Kidney (tissue), 14 donors: Measurements from ENCODE around the gene HASPIN. TPM values are rescaled to one million over a fixed set of nuclear protein-coding genes. Genes with fewer than 3 reads are reported as not detected.
A peak's percentile ranks its signal among the peaks of the same experiment; 100 is the strongest.

Experiments
- DNase-seq, 5 donors: peaks; one replicate each; pipeline ENCODE4 v3.0.0-alpha.2; 2013 to 2020
- FAIRE-seq: peaks from 2 replicates; lab custom pipeline; 2012; peaks lifted over from hg19 to GRCh38; lab: Jason Lieb, UNC
- H3K27ac ChIP-seq, 2 donors: one replicate each; pipeline ENCODE4 v1.7.0; 2013; ENCODE audit warnings: low read depth in 2 of 2, low read length in 2 of 2, inconsistent platforms in 1 of 2
- H3K27me3 ChIP-seq: one replicate; pipeline ENCODE4 v1.7.1; 2013; ENCODE audit warnings: low read length, inconsistent platforms; ENCODE audit not compliant: control insufficient read depth, insufficient read depth
- H3K36me3 ChIP-seq, 3 donors: one replicate each; pipeline versions ENCODE4 v1.7.0 to v1.7.1; 2013; ENCODE audit warnings: low read length in 3 of 3, control low read depth in 1 of 3, inconsistent platforms in 1 of 3; ENCODE audit not compliant: insufficient read depth in 3 of 3, control insufficient read depth in 2 of 3
- H3K4me1 ChIP-seq, 3 donors: one replicate each; pipeline versions ENCODE4 v1.7.0 to v1.7.1; 2013; ENCODE audit warnings: low read length in 3 of 3, inconsistent platforms in 1 of 3, low read depth in 1 of 3; ENCODE audit not compliant: control insufficient read depth in 2 of 3, insufficient read depth in 2 of 3
- H3K4me3 ChIP-seq, 3 donors: one replicate each; pipeline versions ENCODE4 v1.7.0 to v1.8.1; 2013; ENCODE audit warnings: low read length in 3 of 3, control low read depth in 1 of 3, inconsistent platforms in 1 of 3
- H3K9ac ChIP-seq, 3 donors: one replicate each; pipeline versions ENCODE4 v1.7.0 to v1.7.1; 2013; ENCODE audit warnings: low read length in 3 of 3, control low read depth in 1 of 3, inconsistent platforms in 1 of 3
- H3K9me3 ChIP-seq, 3 donors: one replicate each; pipeline versions ENCODE4 v1.7.0 to v1.7.1; 2013; ENCODE audit warnings: low read length in 3 of 3, control low read depth in 1 of 3, inconsistent platforms in 1 of 3; ENCODE audit not compliant: control insufficient read depth in 2 of 3, insufficient read depth in 1 of 3
- CTCF ChIP-seq: IDR thresholded peaks from 3 replicates; pipeline ENCODE4 v1.5.1; 2012; ENCODE audit warnings: mild to moderate bottlenecking, moderate library complexity, borderline replicate concordance; ENCODE audit not compliant: insufficient read depth; ENCODE audit errors: extremely low read depth
- intact Hi-C: fragments of 100-400 bp; cut with DNase I; formaldehyde crosslinking; loops from one replicate; pipeline ENCODE4 v1.11.1; 2022
- polyA plus RNA-seq: library from polyadenylated mRNA; stranded (reverse); fragments of 350-450 nt; fragmentation: Illumina TruSeq; extraction: RNeasy Lipid Tissue Mini Kit (QIAGEN cat#74804); gene quantifications from one replicate; pipeline ENCODE4 v1.2.3, GENCODE V29; 2014; ENCODE audit warnings: low read depth, low replicate concordance; ENCODE audit not compliant: insufficient read depth
- total RNA-seq: library from RNA; stranded (reverse); fragmentation: NEBNext Ultra II Directional; extraction: Animal tissue kit (Norgen Biotek cat#: 25700); gene quantifications from one replicate; pipeline ENCODE4 v1.2.1, GENCODE V29; 2021
- donor health status: control.
- donor health status: control.
- donor health status: control.
- donor health status: control.
- donor health status: control.
- donor health status: DM: yes; HTN: yes; CAD: no.
- donor health status: Normal renal cell carcinoma (clear cell type).

HASPIN gene
- total and polyA plus RNA-seq, 2 donors from 2014 or later: 0.38 TPM; not detected in 1

- no peaks in the 10 kb centered on the region for H3K27me3 ChIP-seq
- H3K9ac ChIP-seq: no peak overlapping the region
- TF ChIP-seq CTCF: no peak
- H3K27ac ChIP-seq: no peak overlapping the region
- no peak for FAIRE-seq
- no peak overlapping the region for H3K4me3 ChIP-seq
- intact Hi-C loops: loop anchor here (5.0 kb wide), 1 partner anchor 48 kb away; no protein-coding TSS in a partner anchor
- H3K9me3 ChIP-seq: no peaks in the 10 kb centered on the region
- no peaks in the 10 kb centered on the region for H3K36me3 ChIP-seq
- no peaks in the 10 kb centered on the region for H3K4me1 ChIP-seq
- peak in 1 of 5 donors; percentile 57 for DNase-seq
Measured at GRCh38 chr17:3678821-3679530, 44.7 kb upstream of the HASPIN start.

DNA sequence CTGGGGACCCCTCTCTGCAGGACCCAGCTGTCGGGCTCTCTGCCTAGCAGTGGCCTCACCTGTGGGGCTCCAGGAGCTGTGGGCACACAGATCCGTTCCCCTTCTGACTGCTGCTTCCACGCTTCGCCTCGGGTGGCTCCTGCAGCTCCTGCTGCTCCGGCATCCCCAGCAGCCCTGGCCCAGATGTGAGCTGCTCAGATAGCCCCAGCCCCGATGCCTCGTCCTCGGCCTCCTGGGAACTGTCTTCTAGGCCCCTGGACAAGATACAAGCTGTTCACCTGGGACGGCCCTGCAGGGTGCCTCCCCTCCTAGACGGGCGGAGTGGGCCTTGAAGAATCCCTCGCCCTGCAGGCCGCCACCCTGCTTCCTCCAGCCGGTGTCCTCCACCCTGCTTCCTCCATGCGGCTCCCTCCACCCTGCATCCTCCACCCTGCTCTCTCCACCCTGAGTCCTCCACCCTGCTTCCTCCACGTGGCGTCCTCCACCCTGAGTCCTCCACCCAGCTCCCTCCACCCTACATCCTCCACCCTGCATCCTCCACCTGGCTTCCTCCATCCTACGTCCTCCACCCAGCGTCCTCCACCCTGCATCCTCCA is 44.1 kb upstream of the HASPIN start:
- H3K36me3 ChIP-seq: no peaks in the 10 kb centered on the region
- no peaks in the 10 kb centered on the region for H3K4me1 ChIP-seq
- TF ChIP-seq CTCF: no peak
- no peak overlapping the region for H3K27ac ChIP-seq
- FAIRE-seq (no peak), DNase-seq (peak in 1 of 5 donors; percentile 63)
- no peak overlapping the region for H3K9ac ChIP-seq
- H3K9me3 ChIP-seq: no peaks in the 10 kb centered on the region
- intact Hi-C loops: loop anchor here (5.0 kb wide), 1 partner anchor 48 kb away; no protein-coding TSS in a partner anchor
- no peaks in the 10 kb centered on the region for H3K27me3 ChIP-seq
- no peak overlapping the region for H3K4me3 ChIP-seq

- Histone ChIP-seq H3K4me1 (no peaks in the 10 kb centered on the region), H3K9me3 (no peaks in the 10 kb centered on the region), H3K4me3 (no peak overlapping the region), H3K36me3 (no peaks in the 10 kb centered on the region), H3K27me3 (peaks cover 3% of the 10 kb centered on the region), H3K27ac (no peak overlapping the region), H3K9ac (no peak overlapping the region)
- intact Hi-C loops: no loop called here
- DNase-seq (peak in 1 of 5 donors; percentile 54), FAIRE-seq (no peak)
- no peak for TF ChIP-seq CTCF
Measured at GRCh38 chr17:3681057-3681456, 42.6 kb upstream of the HASPIN start.
